ENCODE measurements around the gene GABRP. TPM values are rescaled to one million over a fixed set of nuclear protein-coding genes. Genes with fewer than 3 reads are reported as not detected.
"Not testable (repeated sequence)": the region's sequence is repeated elsewhere in the genome, so short reads cannot be mapped to it uniquely, and the experiment has no call there.

The GABRP gene
- polyA plus RNA-seq, 1 donor from 2014 or later: not detected

DNA sequence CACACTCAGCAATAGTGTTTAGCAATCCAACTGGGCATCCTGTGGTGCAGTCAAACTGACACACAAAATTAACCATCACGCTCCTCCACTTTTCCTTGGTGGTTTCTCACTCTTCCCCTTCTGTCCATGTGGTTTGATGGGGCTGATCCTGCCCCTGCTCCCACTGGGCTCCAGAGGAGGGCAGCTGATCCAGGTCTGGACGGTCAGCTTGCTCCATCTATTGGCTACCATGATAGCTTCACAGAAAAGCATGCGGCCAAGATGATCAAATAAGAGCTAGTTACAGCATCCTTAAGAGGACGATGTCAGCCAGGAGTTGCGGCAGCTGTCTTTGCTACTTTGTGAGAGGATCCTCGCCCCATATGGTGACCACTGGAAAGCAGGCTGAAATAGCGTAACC lies 48.7 kb downstream of the GABRP start:
- no peaks in the 10 kb centered on the region for H4K20me1 ChIP-seq (ENCODE audit: insufficient read depth)
- H3K9ac ChIP-seq (ENCODE audit: low read length): no peak overlapping the region
- no peak for TF ChIP-seq SMC3 (conservative IDR thresholded peaks at IDR 0.05; ENCODE audit: poor library complexity)
- no peak for TF ChIP-seq MXI1 (conservative IDR thresholded peaks at IDR 0.05; ENCODE audit: poor library complexity, severe bottlenecking)
- TF ChIP-seq, protein P1, sequence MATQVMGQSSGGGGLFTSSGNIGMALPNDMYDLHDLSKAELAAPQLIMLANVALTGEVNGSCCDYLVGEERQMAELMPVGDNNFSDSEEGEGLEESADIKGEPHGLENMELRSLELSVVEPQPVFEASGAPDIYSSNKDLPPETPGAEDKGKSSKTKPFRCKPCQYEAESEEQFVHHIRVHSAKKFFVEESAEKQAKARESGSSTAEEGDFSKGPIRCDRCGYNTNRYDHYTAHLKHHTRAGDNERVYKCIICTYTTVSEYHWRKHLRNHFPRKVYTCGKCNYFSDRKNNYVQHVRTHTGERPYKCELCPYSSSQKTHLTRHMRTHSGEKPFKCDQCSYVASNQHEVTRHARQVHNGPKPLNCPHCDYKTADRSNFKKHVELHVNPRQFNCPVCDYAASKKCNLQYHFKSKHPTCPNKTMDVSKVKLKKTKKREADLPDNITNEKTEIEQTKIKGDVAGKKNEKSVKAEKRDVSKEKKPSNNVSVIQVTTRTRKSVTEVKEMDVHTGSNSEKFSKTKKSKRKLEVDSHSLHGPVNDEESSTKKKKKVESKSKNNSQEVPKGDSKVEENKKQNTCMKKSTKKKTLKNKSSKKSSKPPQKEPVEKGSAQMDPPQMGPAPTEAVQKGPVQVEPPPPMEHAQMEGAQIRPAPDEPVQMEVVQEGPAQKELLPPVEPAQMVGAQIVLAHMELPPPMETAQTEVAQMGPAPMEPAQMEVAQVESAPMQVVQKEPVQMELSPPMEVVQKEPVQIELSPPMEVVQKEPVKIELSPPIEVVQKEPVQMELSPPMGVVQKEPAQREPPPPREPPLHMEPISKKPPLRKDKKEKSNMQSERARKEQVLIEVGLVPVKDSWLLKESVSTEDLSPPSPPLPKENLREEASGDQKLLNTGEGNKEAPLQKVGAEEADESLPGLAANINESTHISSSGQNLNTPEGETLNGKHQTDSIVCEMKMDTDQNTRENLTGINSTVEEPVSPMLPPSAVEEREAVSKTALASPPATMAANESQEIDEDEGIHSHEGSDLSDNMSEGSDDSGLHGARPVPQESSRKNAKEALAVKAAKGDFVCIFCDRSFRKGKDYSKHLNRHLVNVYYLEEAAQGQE (IDR thresholded peaks at IDR 0.05; ENCODE audit: borderline replicate concordance): no peak
- TF ChIP-seq TAF1 (IDR thresholded peaks at IDR 0.05; ENCODE audit: low read depth): no peak
- TF ChIP-seq, protein P2, sequence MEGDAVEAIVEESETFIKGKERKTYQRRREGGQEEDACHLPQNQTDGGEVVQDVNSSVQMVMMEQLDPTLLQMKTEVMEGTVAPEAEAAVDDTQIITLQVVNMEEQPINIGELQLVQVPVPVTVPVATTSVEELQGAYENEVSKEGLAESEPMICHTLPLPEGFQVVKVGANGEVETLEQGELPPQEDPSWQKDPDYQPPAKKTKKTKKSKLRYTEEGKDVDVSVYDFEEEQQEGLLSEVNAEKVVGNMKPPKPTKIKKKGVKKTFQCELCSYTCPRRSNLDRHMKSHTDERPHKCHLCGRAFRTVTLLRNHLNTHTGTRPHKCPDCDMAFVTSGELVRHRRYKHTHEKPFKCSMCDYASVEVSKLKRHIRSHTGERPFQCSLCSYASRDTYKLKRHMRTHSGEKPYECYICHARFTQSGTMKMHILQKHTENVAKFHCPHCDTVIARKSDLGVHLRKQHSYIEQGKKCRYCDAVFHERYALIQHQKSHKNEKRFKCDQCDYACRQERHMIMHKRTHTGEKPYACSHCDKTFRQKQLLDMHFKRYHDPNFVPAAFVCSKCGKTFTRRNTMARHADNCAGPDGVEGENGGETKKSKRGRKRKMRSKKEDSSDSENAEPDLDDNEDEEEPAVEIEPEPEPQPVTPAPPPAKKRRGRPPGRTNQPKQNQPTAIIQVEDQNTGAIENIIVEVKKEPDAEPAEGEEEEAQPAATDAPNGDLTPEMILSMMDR (IDR thresholded peaks at IDR 0.05; ENCODE audit: poor library complexity, severe bottlenecking): no peak
- no peak for TF ChIP-seq EZH2 (IDR thresholded peaks at IDR 0.05; ENCODE audit: borderline replicate concordance, insufficient read depth, low read length, poor library complexity, severe bottlenecking)
- TF ChIP-seq RAD21 (conservative IDR thresholded peaks at IDR 0.05): no peak
- no peak for TF ChIP-seq EP300 (conservative IDR thresholded peaks at IDR 0.05; ENCODE audit: poor library complexity, severe bottlenecking)
- no peak for TF ChIP-seq POLR2AphosphoS5 (IDR thresholded peaks at IDR 0.05)
- H3K9me3 ChIP-seq (ENCODE audit: low read length): no peaks in the 10 kb centered on the region
- H3K9me2 ChIP-seq (ENCODE audit: insufficient read depth, low read length): no peaks in the 10 kb centered on the region
- no peaks in the 10 kb centered on the region for H3K79me2 ChIP-seq (replicated peaks; ENCODE audit: insufficient read depth, low read length)
- H3K27ac ChIP-seq (ENCODE audit: low read length): no peak overlapping the region
- no peak overlapping the region for H3K4me2 ChIP-seq (ENCODE audit: low read length)
- no peak overlapping the region for H3K4me3 ChIP-seq (ENCODE audit: low read length)
- H3F3A ChIP-seq (ENCODE audit: insufficient read depth, low read length, poor library complexity, severe bottlenecking): no peaks in the 10 kb centered on the region
- no peaks in the 10 kb centered on the region for H3K36me3 ChIP-seq (ENCODE audit: insufficient read depth, low read length)
- no peaks in the 10 kb centered on the region for H3K27me3 ChIP-seq (ENCODE audit: insufficient read depth, low read depth, low read length)
- no peak overlapping the region for H2AFZ ChIP-seq (ENCODE audit: low read depth, low read length)

DNA sequence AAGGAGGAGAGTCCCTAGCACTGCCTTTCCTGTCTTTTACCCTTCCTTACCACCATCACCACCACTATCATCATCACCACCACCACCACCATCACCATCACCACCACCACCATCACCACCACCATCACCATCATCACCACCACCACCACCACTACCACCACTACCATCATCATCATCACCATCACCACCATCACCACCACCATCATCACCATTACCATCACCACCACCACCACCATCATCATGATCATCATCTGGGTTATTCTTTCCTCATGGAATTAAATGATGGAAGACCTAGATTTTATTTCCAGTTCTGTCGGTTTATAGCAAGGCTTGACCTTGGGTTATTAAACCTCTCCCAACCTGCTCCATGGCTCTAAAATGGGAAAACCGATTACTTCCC lies 50.5 kb downstream of the GABRP start:
- H3K27ac ChIP-seq (ENCODE audit: low read length); H2AFZ ChIP-seq (ENCODE audit: low read depth, low read length); H3K9ac ChIP-seq (ENCODE audit: low read length); H3K79me2 ChIP-seq (replicated peaks; ENCODE audit: insufficient read depth, low read length); H3K27me3 ChIP-seq (ENCODE audit: insufficient read depth, low read depth, low read length); H3K4me2 ChIP-seq (ENCODE audit: low read length); H3F3A ChIP-seq (ENCODE audit: insufficient read depth, low read length, poor library complexity, severe bottlenecking); H3K9me3 ChIP-seq (ENCODE audit: low read length); H3K9me2 ChIP-seq (ENCODE audit: insufficient read depth, low read length); H3K4me3 ChIP-seq (ENCODE audit: low read length); H4K20me1 ChIP-seq (ENCODE audit: insufficient read depth); H3K36me3 ChIP-seq (ENCODE audit: insufficient read depth, low read length): not testable (repeated sequence)

DNA sequence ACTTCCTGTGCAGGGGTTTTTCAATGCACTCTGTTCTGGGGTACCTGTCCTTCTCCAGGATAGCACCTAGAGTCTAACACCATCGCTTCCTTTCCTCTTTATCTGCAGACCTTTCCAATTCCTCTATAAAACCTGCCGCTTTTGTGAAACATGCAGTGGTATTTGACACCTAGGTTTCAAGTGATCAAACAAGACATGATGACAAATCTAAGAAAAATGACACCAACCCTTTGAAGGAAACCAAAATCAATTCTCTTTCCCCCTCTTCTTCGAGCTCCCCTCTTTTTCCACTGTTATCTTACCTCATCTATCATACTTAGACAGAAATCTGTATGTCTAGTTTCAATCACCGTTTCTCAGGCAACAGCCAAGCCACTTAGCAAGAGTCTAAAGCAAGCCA lies 52.7 kb downstream of the GABRP start:
- Histone ChIP-seq H3K4me2 (ENCODE audit: low read length) (no peak overlapping the region), H4K20me1 (ENCODE audit: insufficient read depth) (no peaks in the 10 kb centered on the region), H3K9me2 (ENCODE audit: insufficient read depth, low read length) (no peaks in the 10 kb centered on the region), H3K27ac (ENCODE audit: low read length) (no peak overlapping the region), H3K36me3 (ENCODE audit: insufficient read depth, low read length) (no peaks in the 10 kb centered on the region), H3K9me3 (ENCODE audit: low read length) (no peaks in the 10 kb centered on the region), H3F3A (ENCODE audit: insufficient read depth, low read length, poor library complexity, severe bottlenecking) (no peaks in the 10 kb centered on the region), H3K79me2 (replicated peaks; ENCODE audit: insufficient read depth, low read length) (no peaks in the 10 kb centered on the region), H3K4me3 (ENCODE audit: low read length) (no peak overlapping the region), H2AFZ (ENCODE audit: low read depth, low read length) (no peak overlapping the region), H3K9ac (ENCODE audit: low read length) (no peak overlapping the region), H3K27me3 (ENCODE audit: insufficient read depth, low read depth, low read length) (no peaks in the 10 kb centered on the region)
- no peak for TF ChIP-seq SMC3 (conservative IDR thresholded peaks at IDR 0.05; ENCODE audit: poor library complexity)
- TF ChIP-seq, protein P2 (IDR thresholded peaks at IDR 0.05; ENCODE audit: poor library complexity, severe bottlenecking): no peak
- TF ChIP-seq, protein P1 (IDR thresholded peaks at IDR 0.05; ENCODE audit: borderline replicate concordance): no peak
- no peak for TF ChIP-seq MXI1 (conservative IDR thresholded peaks at IDR 0.05; ENCODE audit: poor library complexity, severe bottlenecking)
- TF ChIP-seq EP300 (conservative IDR thresholded peaks at IDR 0.05; ENCODE audit: poor library complexity, severe bottlenecking): no peak
- TF ChIP-seq POLR2AphosphoS5 (IDR thresholded peaks at IDR 0.05): no peak
- no peak for TF ChIP-seq TAF1 (IDR thresholded peaks at IDR 0.05; ENCODE audit: low read depth)
- no peak for TF ChIP-seq EZH2 (IDR thresholded peaks at IDR 0.05; ENCODE audit: borderline replicate concordance, insufficient read depth, low read length, poor library complexity, severe bottlenecking)
- no peak for TF ChIP-seq RAD21 (conservative IDR thresholded peaks at IDR 0.05)

All from neural cell (in vitro differentiated cells).